NB4 (cell line): Measurements from ENCODE around the gene SPATA12.

Experiments
- MAX ChIP-seq: IDR thresholded peaks from 2 replicates; pipeline ENCODE4 v1.6.1; 2011; ENCODE audit warnings: low read depth, low read length
- MYC ChIP-seq: IDR thresholded peaks from 2 replicates; pipeline ENCODE4 v1.6.1; 2011; ENCODE audit warnings: low read depth, low read length
- POLR2A ChIP-seq: IDR thresholded peaks from 2 replicates; pipeline ENCODE4 v1.6.1; 2011; ENCODE audit warnings: mild to moderate bottlenecking; ENCODE audit not compliant: insufficient read length; ENCODE audit errors: extremely low read depth
- TF ChIP-seq, protein P1 (sequence below): IDR thresholded peaks from one replicate; pipeline ENCODE4 v1.5.1; 2012; ENCODE audit warnings: low read depth, low read length

DNA sequence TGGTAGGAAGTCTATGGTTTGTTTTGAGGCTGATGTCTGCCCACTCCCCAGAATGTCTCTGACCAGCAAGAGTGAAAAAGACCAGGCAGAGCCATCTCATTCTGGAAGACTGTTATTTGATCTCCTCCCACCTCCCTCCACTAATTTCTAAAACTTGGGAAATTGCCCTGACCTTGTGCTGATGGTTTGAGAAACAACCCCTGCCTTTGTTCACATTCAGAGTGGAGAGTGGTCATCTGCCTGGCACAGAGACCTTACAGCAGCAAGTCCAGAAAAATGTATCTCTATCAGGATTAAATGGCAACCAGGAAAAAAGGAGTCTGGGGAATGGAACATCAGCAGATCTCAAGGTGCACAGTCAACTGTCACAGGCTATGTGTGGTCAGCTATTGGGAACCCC, 25.7 kb downstream of the SPATA12 start:
- TF ChIP-seq MAX: no peak
- TF ChIP-seq, protein P1, sequence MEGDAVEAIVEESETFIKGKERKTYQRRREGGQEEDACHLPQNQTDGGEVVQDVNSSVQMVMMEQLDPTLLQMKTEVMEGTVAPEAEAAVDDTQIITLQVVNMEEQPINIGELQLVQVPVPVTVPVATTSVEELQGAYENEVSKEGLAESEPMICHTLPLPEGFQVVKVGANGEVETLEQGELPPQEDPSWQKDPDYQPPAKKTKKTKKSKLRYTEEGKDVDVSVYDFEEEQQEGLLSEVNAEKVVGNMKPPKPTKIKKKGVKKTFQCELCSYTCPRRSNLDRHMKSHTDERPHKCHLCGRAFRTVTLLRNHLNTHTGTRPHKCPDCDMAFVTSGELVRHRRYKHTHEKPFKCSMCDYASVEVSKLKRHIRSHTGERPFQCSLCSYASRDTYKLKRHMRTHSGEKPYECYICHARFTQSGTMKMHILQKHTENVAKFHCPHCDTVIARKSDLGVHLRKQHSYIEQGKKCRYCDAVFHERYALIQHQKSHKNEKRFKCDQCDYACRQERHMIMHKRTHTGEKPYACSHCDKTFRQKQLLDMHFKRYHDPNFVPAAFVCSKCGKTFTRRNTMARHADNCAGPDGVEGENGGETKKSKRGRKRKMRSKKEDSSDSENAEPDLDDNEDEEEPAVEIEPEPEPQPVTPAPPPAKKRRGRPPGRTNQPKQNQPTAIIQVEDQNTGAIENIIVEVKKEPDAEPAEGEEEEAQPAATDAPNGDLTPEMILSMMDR: no peak
- TF ChIP-seq POLR2A: no peak
- no peak for TF ChIP-seq MYC
